SK-N-SH treated with all-trans-retinoic acid at 6 μM for 48 hours (cell line): ENCODE data around the gene TTC23.

Experiments
- ARNTL ChIP-seq: fragments of 450-650 bp; formaldehyde crosslinking; IDR thresholded peaks from 2 replicates; pipeline ENCODE4 v1.5.0; 2020; ENCODE audit warnings: low read depth, mild to moderate bottlenecking, moderate library complexity, borderline replicate concordance
- BACH2 ChIP-seq: fragments of 250-450 bp; sonication (Bioruptor Pico); IDR thresholded peaks from 2 replicates; pipeline ENCODE4 v1.9.0; 2021; ENCODE audit warnings: mild to moderate bottlenecking, borderline replicate concordance
- CREB5 ChIP-seq: fragments of 250-450 bp; sonication (Bioruptor Pico); IDR thresholded peaks from 2 replicates; pipeline ENCODE4 v1.5.1; 2020; ENCODE audit warnings: low read depth, mild to moderate bottlenecking, moderate library complexity
- ESRRG ChIP-seq: fragments of 250-450 bp; sonication (Bioruptor Pico); IDR thresholded peaks from 2 replicates; pipeline ENCODE4 v1.6.1; 2021; ENCODE audit warnings: mild to moderate bottlenecking
- GLIS3 ChIP-seq: fragments of 250-450 bp; sonication (Bioruptor Pico); IDR thresholded peaks from 2 replicates; pipeline ENCODE4 v1.5.0; 2020; ENCODE audit warnings: mild to moderate bottlenecking, moderate library complexity
- OSR1 ChIP-seq: fragments of 250-450 bp; sonication (Bioruptor Pico); IDR thresholded peaks from 2 replicates; pipeline ENCODE4 v1.8.0; 2022; ENCODE audit warnings: moderate library complexity, mild to moderate bottlenecking, inconsistent platforms
- PATZ1 ChIP-seq: fragments of 250-450 bp; sonication (Bioruptor Pico); IDR thresholded peaks from 2 replicates; pipeline ENCODE4 v1.8.0; 2020; ENCODE audit warnings: mild to moderate bottlenecking, moderate library complexity, borderline replicate concordance
- PPARA ChIP-seq: fragments of 250-450 bp; sonication (Bioruptor Pico); IDR thresholded peaks from 2 replicates; pipeline ENCODE4 v1.5.0; 2020; ENCODE audit warnings: mild to moderate bottlenecking, borderline replicate concordance
- TOX ChIP-seq: fragments of 250-450 bp; sonication (Bioruptor Pico); IDR thresholded peaks from 2 replicates; pipeline ENCODE4 v1.8.0; 2021; ENCODE audit warnings: mild to moderate bottlenecking, moderate library complexity, borderline replicate concordance
- ZC3H10 ChIP-seq: fragments of 250-450 bp; sonication (Bioruptor Pico); IDR thresholded peaks from 2 replicates; pipeline ENCODE4 v1.5.1; 2021; ENCODE audit warnings: mild to moderate bottlenecking, moderate library complexity
- ZNF8 ChIP-seq: fragments of 450-650 bp; formaldehyde crosslinking; IDR thresholded peaks from 2 replicates; pipeline ENCODE4 v1.5.0; 2020; ENCODE audit warnings: mild to moderate bottlenecking, moderate library complexity
- TF ChIP-seq, protein P1 (sequence below): fragments of 250-450 bp; sonication (Bioruptor Pico); IDR thresholded peaks from 2 replicates; pipeline ENCODE4 v1.5.0; 2020; ENCODE audit warnings: mild to moderate bottlenecking, moderate library complexity

- TF ChIP-seq GLIS3 (no peak), OSR1 (CRISPR knock-in tag) (no peak), BACH2 (CRISPR knock-in tag) (no peak), PATZ1 (no peak), ESRRG (CRISPR knock-in tag) (no peak), PPARA (no peak), CREB5 (CRISPR knock-in tag) (no peak), ZC3H10 (no peak), ARNTL (no peak), TOX (CRISPR knock-in tag) (no peak), ZNF8 (CRISPR knock-in tag) (no peak)
- TF ChIP-seq, protein P1, sequence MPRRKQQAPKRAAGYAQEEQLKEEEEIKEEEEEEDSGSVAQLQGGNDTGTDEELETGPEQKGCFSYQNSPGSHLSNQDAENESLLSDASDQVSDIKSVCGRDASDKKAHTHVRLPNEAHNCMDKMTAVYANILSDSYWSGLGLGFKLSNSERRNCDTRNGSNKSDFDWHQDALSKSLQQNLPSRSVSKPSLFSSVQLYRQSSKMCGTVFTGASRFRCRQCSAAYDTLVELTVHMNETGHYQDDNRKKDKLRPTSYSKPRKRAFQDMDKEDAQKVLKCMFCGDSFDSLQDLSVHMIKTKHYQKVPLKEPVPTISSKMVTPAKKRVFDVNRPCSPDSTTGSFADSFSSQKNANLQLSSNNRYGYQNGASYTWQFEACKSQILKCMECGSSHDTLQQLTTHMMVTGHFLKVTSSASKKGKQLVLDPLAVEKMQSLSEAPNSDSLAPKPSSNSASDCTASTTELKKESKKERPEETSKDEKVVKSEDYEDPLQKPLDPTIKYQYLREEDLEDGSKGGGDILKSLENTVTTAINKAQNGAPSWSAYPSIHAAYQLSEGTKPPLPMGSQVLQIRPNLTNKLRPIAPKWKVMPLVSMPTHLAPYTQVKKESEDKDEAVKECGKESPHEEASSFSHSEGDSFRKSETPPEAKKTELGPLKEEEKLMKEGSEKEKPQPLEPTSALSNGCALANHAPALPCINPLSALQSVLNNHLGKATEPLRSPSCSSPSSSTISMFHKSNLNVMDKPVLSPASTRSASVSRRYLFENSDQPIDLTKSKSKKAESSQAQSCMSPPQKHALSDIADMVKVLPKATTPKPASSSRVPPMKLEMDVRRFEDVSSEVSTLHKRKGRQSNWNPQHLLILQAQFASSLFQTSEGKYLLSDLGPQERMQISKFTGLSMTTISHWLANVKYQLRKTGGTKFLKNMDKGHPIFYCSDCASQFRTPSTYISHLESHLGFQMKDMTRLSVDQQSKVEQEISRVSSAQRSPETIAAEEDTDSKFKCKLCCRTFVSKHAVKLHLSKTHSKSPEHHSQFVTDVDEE (CRISPR knock-in tag) = no peak
Measured at GRCh38 chr15:99291643-99292042, 42.3 kb upstream of the TTC23 start.
